Neural cell (in vitro differentiated cells): ENCODE results near the gene TMSB10. TPM values are rescaled to one million over a fixed set of nuclear protein-coding genes. Genes with fewer than 3 reads are reported as not detected.

Source experiments
- H2AFZ ChIP-seq: fragments of 200-600, 300-800 bp; sonication (generic), shearing (Covaris generic); 2 replicates; pipeline ENCODE4 v1.6.0; 2014; ENCODE audit warnings: low read depth, mild to moderate bottlenecking, antibody characterized with exemption, low read length, moderate library complexity
- H3F3A ChIP-seq: fragments of 200-600 bp; shearing (Covaris generic); 2 replicates; pipeline ENCODE4 v1.6.1; 2016; ENCODE audit warnings: mild to moderate bottlenecking, moderate library complexity, mixed read lengths, antibody characterized with exemption, low read length; ENCODE audit not compliant: insufficient read depth, poor library complexity, severe bottlenecking
- H3K27ac ChIP-seq: fragments of 200-600, 300-800 bp; sonication (generic), shearing (Covaris generic); 2 replicates; pipeline ENCODE4 v1.5.1; 2014; ENCODE audit warnings: mild to moderate bottlenecking, low read length, moderate library complexity
- H3K27me3 ChIP-seq: fragments of 300-800, 200-600 bp; sonication (generic), shearing (Covaris generic); 2 replicates; pipeline ENCODE4 v1.6.0; 2014; ENCODE audit warnings: mild to moderate bottlenecking, low read depth, low read length, moderate library complexity; ENCODE audit not compliant: insufficient read depth
- H3K36me3 ChIP-seq: fragments of 300-800, 200-600 bp; sonication (generic), shearing (Covaris generic); 2 replicates; pipeline ENCODE4 v1.5.1; 2014; ENCODE audit warnings: mild to moderate bottlenecking, antibody characterized with exemption, low read length, moderate library complexity; ENCODE audit not compliant: insufficient read depth
- H3K4me2 ChIP-seq: fragments of 300-800, 200-600 bp; sonication (generic), shearing (Covaris generic); 2 replicates; pipeline ENCODE4 v1.6.0; 2014; ENCODE audit warnings: mild to moderate bottlenecking, low read length
- H3K4me3 ChIP-seq: fragments of 300-800, 200-600 bp; sonication (generic), shearing (Covaris generic); 2 replicates; pipeline ENCODE4 v1.5.1; 2014; ENCODE audit warnings: mild to moderate bottlenecking, low read length, moderate library complexity
- H3K79me2 ChIP-seq: fragments of 200-600 bp; shearing (Covaris generic); replicated peaks from 2 replicates; pipeline ENCODE4 v1.6.0; 2014; ENCODE audit warnings: mild to moderate bottlenecking, low read length, moderate library complexity; ENCODE audit not compliant: insufficient read depth
- H3K9ac ChIP-seq: fragments of 300-800, 200-600 bp; sonication (generic), shearing (Covaris generic); 2 replicates; pipeline ENCODE4 v1.6.1; 2016; ENCODE audit warnings: mild to moderate bottlenecking, low read length, mixed read lengths
- H3K9me2 ChIP-seq: fragments of 200-600 bp; shearing (Covaris generic); 2 replicates; pipeline ENCODE4 v1.6.1; 2016; ENCODE audit warnings: mild to moderate bottlenecking, low read length, mixed read lengths; ENCODE audit not compliant: insufficient read depth
- H3K9me3 ChIP-seq: fragments of 200-600, 300-800 bp; sonication (generic), shearing (Covaris generic); 2 replicates; pipeline ENCODE4 v1.6.1; 2016; ENCODE audit warnings: mild to moderate bottlenecking, mixed run types, low read length, moderate library complexity, mixed read lengths
- H4K20me1 ChIP-seq: fragments of 200-600 bp; shearing (Covaris generic); 2 replicates; pipeline ENCODE4 v1.6.1; 2016; ENCODE audit warnings: mild to moderate bottlenecking, mixed run types; ENCODE audit not compliant: insufficient read depth
- EP300 ChIP-seq: fragments of 450-650 bp; conservative IDR thresholded peaks from 2 replicates; pipeline ENCODE4 v1.6.1; 2014; ENCODE audit warnings: antibody characterized with exemption, mild to moderate bottlenecking, moderate library complexity; ENCODE audit not compliant: poor library complexity, severe bottlenecking
- EZH2 ChIP-seq: fragments of 200-600, 300-800 bp; shearing (Covaris generic), sonication (generic); IDR thresholded peaks from 2 replicates; pipeline ENCODE4 v1.6.1; 2014; ENCODE audit warnings: antibody characterized with exemption, low read length, borderline replicate concordance, mild to moderate bottlenecking; ENCODE audit not compliant: insufficient read depth, poor library complexity, severe bottlenecking
- MXI1 ChIP-seq: fragments of 450-650 bp; conservative IDR thresholded peaks from 2 replicates; pipeline ENCODE4 v1.6.1; 2014; ENCODE audit warnings: antibody characterized with exemption, mild to moderate bottlenecking; ENCODE audit not compliant: poor library complexity, severe bottlenecking
- POLR2AphosphoS5 ChIP-seq: IDR thresholded peaks from 2 replicates; pipeline ENCODE4 v1.6.1; 2012
- RAD21 ChIP-seq: fragments of 450-650 bp; conservative IDR thresholded peaks from 2 replicates; pipeline ENCODE4 v1.6.1; 2014; ENCODE audit warnings: antibody characterized with exemption, mild to moderate bottlenecking, moderate library complexity
- SMC3 ChIP-seq: fragments of 450-650 bp; conservative IDR thresholded peaks from 2 replicates; pipeline ENCODE4 v1.6.1; 2014; ENCODE audit warnings: antibody characterized with exemption, mild to moderate bottlenecking, moderate library complexity; ENCODE audit not compliant: poor library complexity
- TAF1 ChIP-seq: IDR thresholded peaks from 2 replicates; pipeline ENCODE4 v1.6.1; 2012; ENCODE audit warnings: low read depth
- polyA plus RNA-seq: library from polyadenylated mRNA; depleted of rRNA; stranded (reverse); fragments of >200 nt; gene quantifications from 2 replicates; pipeline ENCODE4 v1.2.3, GENCODE V29; 2014
- TF ChIP-seq, protein P1 (sequence below): fragments of 450-650 bp; IDR thresholded peaks from 2 replicates; pipeline ENCODE4 v1.5.1; 2014; ENCODE audit warnings: antibody characterized with exemption, mild to moderate bottlenecking, moderate library complexity; ENCODE audit not compliant: poor library complexity, severe bottlenecking
- TF ChIP-seq, protein P2 (sequence below): IDR thresholded peaks from 2 replicates; pipeline ENCODE4 v1.6.1; 2012; ENCODE audit warnings: borderline replicate concordance

TMSB10 gene
- polyA plus RNA-seq, 1 donor from 2014 or later = 15,324 TPM

DNA sequence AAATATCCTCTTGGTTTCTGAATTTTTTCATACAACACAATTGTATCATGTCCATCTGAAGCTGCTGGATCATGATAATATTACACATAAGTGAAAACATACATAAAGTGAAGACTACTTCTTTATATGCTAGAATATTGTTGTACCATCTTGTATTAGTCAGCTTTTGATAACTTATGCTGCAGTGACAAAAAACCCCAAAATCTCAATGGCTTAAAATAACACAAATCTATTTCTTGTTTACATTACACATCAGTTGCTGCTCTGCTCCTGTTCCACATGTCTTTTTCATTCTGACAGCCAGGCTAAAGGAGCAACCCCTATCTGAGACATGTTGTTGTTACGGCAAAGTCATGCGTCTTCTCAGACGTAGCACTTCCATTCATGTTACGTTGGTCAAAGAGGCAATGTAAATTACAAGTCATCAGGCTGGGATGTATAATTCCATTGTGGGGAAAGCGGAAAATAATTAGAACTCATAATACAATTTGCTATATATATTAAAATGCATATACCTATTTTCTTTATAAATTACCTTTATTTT is 5.8 kb downstream of the TMSB10 start:
- Histone ChIP-seq H3F3A (no peaks in the 10 kb centered on the region), H3K79me2 (peaks cover 22% of the 10 kb centered on the region), H3K9me2 (no peaks in the 10 kb centered on the region), H3K27me3 (no peaks in the 10 kb centered on the region), H3K27ac (no peak overlapping the region), H3K36me3 (peaks cover 3% of the 10 kb centered on the region), H4K20me1 (no peaks in the 10 kb centered on the region), H3K4me3 (no peak overlapping the region), H3K9ac (no peak overlapping the region), H3K9me3 (no peaks in the 10 kb centered on the region), H3K4me2 (no peak overlapping the region), H2AFZ (no peak overlapping the region)
- no peak for TF ChIP-seq EP300
- TF ChIP-seq, protein P1, sequence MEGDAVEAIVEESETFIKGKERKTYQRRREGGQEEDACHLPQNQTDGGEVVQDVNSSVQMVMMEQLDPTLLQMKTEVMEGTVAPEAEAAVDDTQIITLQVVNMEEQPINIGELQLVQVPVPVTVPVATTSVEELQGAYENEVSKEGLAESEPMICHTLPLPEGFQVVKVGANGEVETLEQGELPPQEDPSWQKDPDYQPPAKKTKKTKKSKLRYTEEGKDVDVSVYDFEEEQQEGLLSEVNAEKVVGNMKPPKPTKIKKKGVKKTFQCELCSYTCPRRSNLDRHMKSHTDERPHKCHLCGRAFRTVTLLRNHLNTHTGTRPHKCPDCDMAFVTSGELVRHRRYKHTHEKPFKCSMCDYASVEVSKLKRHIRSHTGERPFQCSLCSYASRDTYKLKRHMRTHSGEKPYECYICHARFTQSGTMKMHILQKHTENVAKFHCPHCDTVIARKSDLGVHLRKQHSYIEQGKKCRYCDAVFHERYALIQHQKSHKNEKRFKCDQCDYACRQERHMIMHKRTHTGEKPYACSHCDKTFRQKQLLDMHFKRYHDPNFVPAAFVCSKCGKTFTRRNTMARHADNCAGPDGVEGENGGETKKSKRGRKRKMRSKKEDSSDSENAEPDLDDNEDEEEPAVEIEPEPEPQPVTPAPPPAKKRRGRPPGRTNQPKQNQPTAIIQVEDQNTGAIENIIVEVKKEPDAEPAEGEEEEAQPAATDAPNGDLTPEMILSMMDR = no peak
- TF ChIP-seq TAF1 = no peak
- TF ChIP-seq SMC3 = no peak
- no peak for TF ChIP-seq POLR2AphosphoS5
- no peak for TF ChIP-seq RAD21

DNA sequence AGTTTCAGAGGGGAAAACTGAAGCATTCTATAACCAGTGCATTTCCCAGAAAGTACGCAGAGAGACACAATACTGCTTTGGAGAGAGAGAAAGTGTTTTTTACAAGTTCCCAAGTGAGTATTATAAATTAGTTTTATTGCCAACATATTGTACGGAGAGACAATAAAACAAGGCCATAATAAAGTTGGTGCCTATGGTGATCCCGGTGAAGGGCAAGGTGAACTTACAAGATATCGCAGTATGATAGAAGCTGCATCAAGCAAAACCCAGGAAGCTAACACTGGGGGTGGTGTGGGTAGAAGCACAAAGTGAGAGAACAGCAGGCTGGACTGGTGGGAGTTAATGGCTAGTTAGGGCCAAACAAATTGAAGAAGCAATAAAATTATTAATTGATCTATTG is 7.5 kb downstream of the TMSB10 start:
- Histone ChIP-seq H4K20me1 (no peaks in the 10 kb centered on the region), H3K9me3 (no peaks in the 10 kb centered on the region), H3K9ac (no peak overlapping the region), H3F3A (no peaks in the 10 kb centered on the region), H3K79me2 (peaks cover 6% of the 10 kb centered on the region), H2AFZ (no peak overlapping the region), H3K27me3 (no peaks in the 10 kb centered on the region), H3K9me2 (no peaks in the 10 kb centered on the region), H3K27ac (no peak overlapping the region), H3K4me3 (no peak overlapping the region), H3K4me2 (no peak overlapping the region), H3K36me3 (no peaks in the 10 kb centered on the region)
- TF ChIP-seq, protein P2, sequence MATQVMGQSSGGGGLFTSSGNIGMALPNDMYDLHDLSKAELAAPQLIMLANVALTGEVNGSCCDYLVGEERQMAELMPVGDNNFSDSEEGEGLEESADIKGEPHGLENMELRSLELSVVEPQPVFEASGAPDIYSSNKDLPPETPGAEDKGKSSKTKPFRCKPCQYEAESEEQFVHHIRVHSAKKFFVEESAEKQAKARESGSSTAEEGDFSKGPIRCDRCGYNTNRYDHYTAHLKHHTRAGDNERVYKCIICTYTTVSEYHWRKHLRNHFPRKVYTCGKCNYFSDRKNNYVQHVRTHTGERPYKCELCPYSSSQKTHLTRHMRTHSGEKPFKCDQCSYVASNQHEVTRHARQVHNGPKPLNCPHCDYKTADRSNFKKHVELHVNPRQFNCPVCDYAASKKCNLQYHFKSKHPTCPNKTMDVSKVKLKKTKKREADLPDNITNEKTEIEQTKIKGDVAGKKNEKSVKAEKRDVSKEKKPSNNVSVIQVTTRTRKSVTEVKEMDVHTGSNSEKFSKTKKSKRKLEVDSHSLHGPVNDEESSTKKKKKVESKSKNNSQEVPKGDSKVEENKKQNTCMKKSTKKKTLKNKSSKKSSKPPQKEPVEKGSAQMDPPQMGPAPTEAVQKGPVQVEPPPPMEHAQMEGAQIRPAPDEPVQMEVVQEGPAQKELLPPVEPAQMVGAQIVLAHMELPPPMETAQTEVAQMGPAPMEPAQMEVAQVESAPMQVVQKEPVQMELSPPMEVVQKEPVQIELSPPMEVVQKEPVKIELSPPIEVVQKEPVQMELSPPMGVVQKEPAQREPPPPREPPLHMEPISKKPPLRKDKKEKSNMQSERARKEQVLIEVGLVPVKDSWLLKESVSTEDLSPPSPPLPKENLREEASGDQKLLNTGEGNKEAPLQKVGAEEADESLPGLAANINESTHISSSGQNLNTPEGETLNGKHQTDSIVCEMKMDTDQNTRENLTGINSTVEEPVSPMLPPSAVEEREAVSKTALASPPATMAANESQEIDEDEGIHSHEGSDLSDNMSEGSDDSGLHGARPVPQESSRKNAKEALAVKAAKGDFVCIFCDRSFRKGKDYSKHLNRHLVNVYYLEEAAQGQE = no peak
- TF ChIP-seq, protein P1 = no peak
- TF ChIP-seq POLR2AphosphoS5 = no peak
- TF ChIP-seq RAD21 = no peak
- TF ChIP-seq TAF1 = no peak
- no peak for TF ChIP-seq EP300
- no peak for TF ChIP-seq EZH2
- no peak for TF ChIP-seq SMC3
- TF ChIP-seq MXI1 = no peak
